IMR-90 (cell line): Measurements from ENCODE around the gene AFDN. TPM values are rescaled to one million over a fixed set of nuclear protein-coding genes. Genes with fewer than 3 reads are reported as not detected.

Experiments
- ATAC-seq: fragments of 200-7000 bp; cut with Tn5 transposase; 2 replicates; pipeline ENCODE4 v1.9.1; 2020; ENCODE audit warnings: low read depth, mild to moderate bottlenecking, moderate library complexity
- BruUV-seq: library from RNA; stranded (reverse); fragments of 400-500 nt; replicated peaks from 2 replicates; lab custom pipeline; 2021; lab: Mats Ljungman, UMichigan
- CTCF ChIA-PET: fragments of 300-600 bp; formaldehyde crosslinking; extraction: SDS; loops from one replicate; lab custom pipeline; 2021; ENCODE audit warnings: antibody characterized with exemption; lab: Yijun Ruan, JAX
- POLR2A ChIA-PET: fragments of 300-600 bp; sonication (Branson Sonifier 250); formaldehyde crosslinking; loops from one replicate; lab custom pipeline; 2022; ENCODE audit warnings: antibody characterized with exemption; ENCODE audit not compliant: unreplicated experiment; lab: Charles Lee
- DNase-seq: peaks from one replicate; pipeline ENCODE4 v3.0.0; 2013
- H2AFZ ChIP-seq: replicated peaks from 2 replicates; pipeline ENCODE3; 2013; ENCODE audit warnings: low read length, mild to moderate bottlenecking; ENCODE audit not compliant: poor library complexity
- H2AK5ac ChIP-seq: 2 replicates; pipeline ENCODE4 v1.6.1; 2013; ENCODE audit warnings: low read depth, low read length, inconsistent platforms
- H2AK9ac ChIP-seq: replicated peaks from 2 replicates; pipeline ENCODE3; 2013; ENCODE audit warnings: mild to moderate bottlenecking, low read depth, low read length, moderate library complexity; ENCODE audit not compliant: poor library complexity
- H2BK120ac ChIP-seq: 2 replicates; pipeline ENCODE4 v1.6.1; 2013; ENCODE audit warnings: low read depth, low read length, inconsistent platforms
- H2BK15ac ChIP-seq: 3 replicates; pipeline ENCODE4 v1.6.1; 2013; ENCODE audit warnings: low read depth, low read length, inconsistent platforms
- H2BK20ac ChIP-seq: 2 replicates; pipeline ENCODE4 v1.6.1; 2013; ENCODE audit warnings: low read depth, mild to moderate bottlenecking, inconsistent platforms, low read length, moderate library complexity
- H2BK5ac ChIP-seq: 2 replicates; pipeline ENCODE4 v1.6.1; 2013; ENCODE audit warnings: mild to moderate bottlenecking, low read depth, low read length, inconsistent platforms; ENCODE audit not compliant: poor library complexity, severe bottlenecking
- H3K14ac ChIP-seq: replicated peaks from 2 replicates; pipeline ENCODE4 v1.6.1; 2013; ENCODE audit warnings: low read depth, low read length, inconsistent platforms
- H3K18ac ChIP-seq: 2 replicates; pipeline ENCODE4 v1.6.1; 2013; ENCODE audit warnings: low read depth, low read length, control low read depth
- H3K23ac ChIP-seq: 2 replicates; pipeline ENCODE4 v1.6.1; 2013; ENCODE audit warnings: low read depth, low read length, inconsistent platforms
- H3K27ac ChIP-seq: 2 replicates; pipeline ENCODE4 v1.5.1; 2013; ENCODE audit warnings: mild to moderate bottlenecking, control low read depth, low read length; ENCODE audit not compliant: insufficient read depth
- H3K27me3 ChIP-seq: 2 replicates; pipeline ENCODE4 v1.6.1; 2013; ENCODE audit warnings: low read length; ENCODE audit not compliant: control insufficient read depth, insufficient read depth
- H3K36me3 ChIP-seq: 2 replicates; pipeline ENCODE4 v1.6.1; 2013; ENCODE audit warnings: low read length, mixed read lengths; ENCODE audit not compliant: control insufficient read depth, insufficient read depth
- H3K4ac ChIP-seq: 2 replicates; pipeline ENCODE4 v1.6.1; 2013; ENCODE audit warnings: low read depth, low read length, inconsistent platforms
- H3K4me1 ChIP-seq: 2 replicates; pipeline ENCODE4 v1.6.1; 2013; ENCODE audit warnings: low read length, mixed read lengths; ENCODE audit not compliant: control insufficient read depth, insufficient read depth
- H3K4me2 ChIP-seq: 2 replicates; pipeline ENCODE4 v1.6.1; 2013; ENCODE audit warnings: low read depth, mild to moderate bottlenecking, control low read depth, low read length, moderate library complexity
- H3K4me3 ChIP-seq: 2 replicates; pipeline ENCODE4 v1.5.1; 2013; ENCODE audit warnings: low read depth, mild to moderate bottlenecking, control low read depth, low read length, moderate library complexity; ENCODE audit not compliant: insufficient read depth
- H3K56ac ChIP-seq: 2 replicates; pipeline ENCODE4 v1.6.1; 2013; ENCODE audit warnings: low read length, inconsistent platforms; ENCODE audit not compliant: insufficient read depth; ENCODE audit errors: extremely low read depth
- H3K79me1 ChIP-seq, 2 experiments: 2 replicates each; pipeline ENCODE4 v1.6.1; 2013; ENCODE audit warnings: low read length in 2 of 2, inconsistent platforms in 1 of 2, low read depth in 1 of 2
- H3K9ac ChIP-seq: 2 replicates; pipeline ENCODE4 v1.6.1; 2013; ENCODE audit warnings: low read depth, low read length, control low read depth
- H3K9me1 ChIP-seq: 2 replicates; pipeline ENCODE4 v1.6.1; 2013; ENCODE audit warnings: low read length, inconsistent platforms; ENCODE audit not compliant: insufficient read depth
- H3K9me3 ChIP-seq: 2 replicates; pipeline ENCODE4 v1.6.1; 2013; ENCODE audit warnings: low read length; ENCODE audit not compliant: control insufficient read depth, insufficient read depth
- H4K20me1 ChIP-seq: 2 replicates; pipeline ENCODE4 v1.6.1; 2013; ENCODE audit warnings: low read length, inconsistent platforms; ENCODE audit not compliant: insufficient read depth
- H4K5ac ChIP-seq: 2 replicates; pipeline ENCODE4 v1.6.1; 2013; ENCODE audit warnings: mild to moderate bottlenecking, low read depth, low read length, control low read depth
- H4K8ac ChIP-seq, 2 experiments: 2 replicates each; pipeline ENCODE4 v1.6.1; 2013; ENCODE audit warnings: low read depth in 2 of 2, low read length in 2 of 2, control low read depth in 1 of 2, inconsistent platforms in 1 of 2
- H4K91ac ChIP-seq: 2 replicates; pipeline ENCODE4 v1.6.1; 2013; ENCODE audit warnings: low read depth, low read length, inconsistent platforms; ENCODE audit not compliant: insufficient read depth
- BHLHE40 ChIP-seq: fragments of 150-350 bp; IDR thresholded peaks from 2 replicates; pipeline ENCODE4 v1.6.1; 2016; ENCODE audit warnings: mild to moderate bottlenecking, low read depth, low read length
- MAZ ChIP-seq: IDR thresholded peaks from 2 replicates; pipeline ENCODE4 v1.6.1; 2012; ENCODE audit warnings: low read depth, mild to moderate bottlenecking, low read length, improper control_type of control experiment, moderate library complexity, borderline replicate concordance
- POLR2A ChIP-seq: IDR thresholded peaks from 2 replicates; pipeline ENCODE4 v1.6.1; 2012; ENCODE audit warnings: mild to moderate bottlenecking, low read depth, low read length
- RFX5 ChIP-seq: IDR thresholded peaks from 2 replicates; pipeline ENCODE4 v1.8.0; 2012; ENCODE audit warnings: low read depth, mild to moderate bottlenecking, low read length, moderate library complexity
- SMC3 ChIP-seq: fragments of 150-350 bp; IDR thresholded peaks from 2 replicates; pipeline ENCODE4 v1.6.1; 2016; ENCODE audit warnings: low read depth, mild to moderate bottlenecking, antibody characterized with exemption, low read length, moderate library complexity
- WGBS, 2 experiments: methylation state at CpG; one replicate each; pipeline versions ENCODE4 v1.1.5 to v1.1.7; 2013; ENCODE audit warnings: missing lambda C conversion rate in 2 of 2; ENCODE audit not compliant: insufficient read length in 1 of 2; ENCODE audit errors: extremely low coverage in 2 of 2; 5-methylcytosine and 5-hydroxymethylcytosine counted together
- dilution Hi-C: fragments of 300-500 bp; cut with HindIII; formaldehyde crosslinking; loops from one replicate; pipeline ENCODE4 v1.14.3; 2018; ENCODE audit warnings: low sequenced_read_pairs; ENCODE audit not compliant: unreplicated experiment
- in situ Hi-C: fragments of 300-500 bp; cut with MboI; formaldehyde crosslinking; loops from 3 replicates; pipeline ENCODE4 v1.14.3; 2019; ENCODE audit warnings: low sequenced_read_pairs, inconsistent platforms, mixed read lengths
- intact Hi-C: fragments of 100-400 bp; cut with micrococcal nuclease; formaldehyde crosslinking; loops from 2 replicates; pipeline ENCODE4 v1.10.0; 2022
- polyA plus RNA-seq, 3 experiments: library from polyadenylated mRNA; depleted of rRNA; stranded (reverse); fragments of >200 nt; gene quantifications; 2 replicates each; pipeline ENCODE4 v1.2.3, GENCODE V29; 2012; ENCODE audit warnings: low replicate concordance in 1 of 3
- total RNA-seq: library from RNA; depleted of rRNA; stranded (reverse); fragments of >200 nt; gene quantifications from 2 replicates; pipeline ENCODE4 v1.2.3, GENCODE V29; 2012
- TF ChIP-seq, protein P1 (sequence below): fragments of 150-350 bp; IDR thresholded peaks from 2 replicates; pipeline ENCODE4 v1.6.1; 2016; ENCODE audit warnings: low read depth, mild to moderate bottlenecking, low read length, moderate library complexity, borderline replicate concordance
- TF ChIP-seq, protein P2 (sequence below): conservative IDR thresholded peaks from 2 replicates; pipeline ENCODE4 v1.5.1; 2012; ENCODE audit warnings: mild to moderate bottlenecking, low read depth, low read length, improper control_type of control experiment

AFDN gene
- total and polyA plus RNA-seq, 2 of the 4 experiments (the other 2 are of a cell fraction): 11.6 to 20.8 TPM

DNA sequence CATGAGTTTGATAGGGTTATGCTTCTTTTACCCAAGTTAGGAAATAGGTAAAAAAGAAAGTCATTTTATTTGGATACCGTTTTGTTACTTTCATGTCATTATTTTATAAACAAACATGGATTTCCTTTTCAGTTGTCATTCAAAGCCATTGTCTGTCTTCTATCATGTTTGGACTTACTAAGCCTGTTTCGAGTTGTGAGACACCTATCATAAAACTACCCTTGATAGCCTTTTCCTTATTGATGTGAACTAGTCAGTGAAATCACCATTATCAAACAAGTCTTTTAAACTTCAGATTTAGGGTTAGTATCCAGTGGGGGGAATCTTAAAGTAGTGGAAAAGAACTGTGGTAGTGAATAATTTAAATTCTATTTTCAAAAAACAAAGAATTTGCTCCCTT is 85.8 kb downstream of the AFDN start:
- dilution Hi-C loops: no loop called here

More for the DNA sequence above, 85.8 kb downstream of the AFDN start:
- no peak overlapping the region for H4K8ac ChIP-seq
- no peaks in the 10 kb centered on the region for H3K9me3 ChIP-seq
- no peak overlapping the region for H3K14ac ChIP-seq
- TF ChIP-seq RFX5 (no peak), POLR2A (no peak), SMC3 (no peak), MAZ (no peak), BHLHE40 (no peak)
- TF ChIP-seq, protein P1, sequence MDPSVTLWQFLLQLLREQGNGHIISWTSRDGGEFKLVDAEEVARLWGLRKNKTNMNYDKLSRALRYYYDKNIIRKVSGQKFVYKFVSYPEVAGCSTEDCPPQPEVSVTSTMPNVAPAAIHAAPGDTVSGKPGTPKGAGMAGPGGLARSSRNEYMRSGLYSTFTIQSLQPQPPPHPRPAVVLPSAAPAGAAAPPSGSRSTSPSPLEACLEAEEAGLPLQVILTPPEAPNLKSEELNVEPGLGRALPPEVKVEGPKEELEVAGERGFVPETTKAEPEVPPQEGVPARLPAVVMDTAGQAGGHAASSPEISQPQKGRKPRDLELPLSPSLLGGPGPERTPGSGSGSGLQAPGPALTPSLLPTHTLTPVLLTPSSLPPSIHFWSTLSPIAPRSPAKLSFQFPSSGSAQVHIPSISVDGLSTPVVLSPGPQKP: no peak
- TF ChIP-seq, protein P2, sequence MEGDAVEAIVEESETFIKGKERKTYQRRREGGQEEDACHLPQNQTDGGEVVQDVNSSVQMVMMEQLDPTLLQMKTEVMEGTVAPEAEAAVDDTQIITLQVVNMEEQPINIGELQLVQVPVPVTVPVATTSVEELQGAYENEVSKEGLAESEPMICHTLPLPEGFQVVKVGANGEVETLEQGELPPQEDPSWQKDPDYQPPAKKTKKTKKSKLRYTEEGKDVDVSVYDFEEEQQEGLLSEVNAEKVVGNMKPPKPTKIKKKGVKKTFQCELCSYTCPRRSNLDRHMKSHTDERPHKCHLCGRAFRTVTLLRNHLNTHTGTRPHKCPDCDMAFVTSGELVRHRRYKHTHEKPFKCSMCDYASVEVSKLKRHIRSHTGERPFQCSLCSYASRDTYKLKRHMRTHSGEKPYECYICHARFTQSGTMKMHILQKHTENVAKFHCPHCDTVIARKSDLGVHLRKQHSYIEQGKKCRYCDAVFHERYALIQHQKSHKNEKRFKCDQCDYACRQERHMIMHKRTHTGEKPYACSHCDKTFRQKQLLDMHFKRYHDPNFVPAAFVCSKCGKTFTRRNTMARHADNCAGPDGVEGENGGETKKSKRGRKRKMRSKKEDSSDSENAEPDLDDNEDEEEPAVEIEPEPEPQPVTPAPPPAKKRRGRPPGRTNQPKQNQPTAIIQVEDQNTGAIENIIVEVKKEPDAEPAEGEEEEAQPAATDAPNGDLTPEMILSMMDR: no peak
- no peak overlapping the region for H3K4me2 ChIP-seq
- H2AFZ ChIP-seq: no peak overlapping the region
- no peak overlapping the region for H3K4ac ChIP-seq
- H3K4me1 ChIP-seq: no peaks in the 10 kb centered on the region
- H3K9ac ChIP-seq: no peak overlapping the region
- no peak overlapping the region for H3K23ac ChIP-seq
- H3K27me3 ChIP-seq: no peaks in the 10 kb centered on the region
- WGBS, 2 experiments: no CpG with 5 or more reads among the region's 2 CpGs
- ATAC-seq: no peak
- no peak overlapping the region for H2BK120ac ChIP-seq
- no peak overlapping the region for H2AK9ac ChIP-seq
- no peak overlapping the region for H3K4me3 ChIP-seq
- H2AK5ac ChIP-seq: no peak overlapping the region
- H3K9me1 ChIP-seq: no peaks in the 10 kb centered on the region
- ChIA-PET CTCF (no interaction called here), POLR2A (no interaction called here)
- H3K18ac ChIP-seq: no peak overlapping the region
- no peak overlapping the region for H4K91ac ChIP-seq
- no peak overlapping the region for H4K5ac ChIP-seq
- BruUV-seq: no TSS peak
- intact Hi-C loops: no loop called here
- in situ Hi-C loops: loop anchor here (25.0 kb wide), 1 partner anchor 975 kb away; no protein-coding TSS in a partner anchor
- no peak overlapping the region for H3K56ac ChIP-seq
- H3K79me1 ChIP-seq: no peaks in the 10 kb centered on the region
- no peak overlapping the region for H2BK5ac ChIP-seq
- no peak overlapping the region for H2BK20ac ChIP-seq
- H3K27ac ChIP-seq: no peak overlapping the region
- DNase-seq: no peak
- H2BK15ac ChIP-seq: no peak overlapping the region
- no peaks in the 10 kb centered on the region for H4K20me1 ChIP-seq
- peaks cover 10% of the 10 kb centered on the region for H3K36me3 ChIP-seq
